HCT116 (cell line): ENCODE measurements around the gene PGBD5. TPM values are rescaled to one million over a fixed set of nuclear protein-coding genes. Genes with fewer than 3 reads are reported as not detected.

Experiments
- ATAC-seq: fragments of 200-7000 bp; cut with Tn5 transposase; 2 replicates; pipeline ENCODE4 v1.9.1; 2020; ENCODE audit warnings: mild to moderate bottlenecking, moderate library complexity
- BruUV-seq: library from RNA; stranded (reverse); fragments of 400-500 nt; replicated peaks from 2 replicates; lab custom pipeline; 2021; lab: Mats Ljungman, UMichigan
- CTCF ChIA-PET: fragments of 300-600 bp; sonication (Branson Sonifier 250); formaldehyde crosslinking; loops from one replicate; lab custom pipeline; 2021; ENCODE audit warnings: antibody characterized with exemption; lab: Charles Lee
- POLR2A ChIA-PET: fragments of 300-600, 350-600 bp; sonication (Branson Sonifier 250); formaldehyde crosslinking; loops from one replicate; lab custom pipeline; 2021; ENCODE audit warnings: antibody characterized with exemption; lab: Charles Lee
- RAD21 ChIA-PET, 2 experiments: fragments of 300-600 bp; sonication (Branson Sonifier 250); formaldehyde crosslinking; loops; one replicate each; lab custom pipeline; 2023; ENCODE audit warnings: low total read pairs in 2 of 2; ENCODE audit not compliant: uncharacterized antibody in 2 of 2, unreplicated experiment in 2 of 2, low non-redundant PET in 1 of 2; lab: Charles Lee
- DNase-seq: peaks from one replicate; pipeline ENCODE4 v3.0.0-alpha.2; 2010; ENCODE audit warnings: low read depth, low spot score
- H2AFZ ChIP-seq: fragments of 200-600 bp; shearing (Covaris generic), sonication (generic); 2 replicates; pipeline ENCODE4 v1.6.1; 2017; ENCODE audit warnings: low read depth, mixed run types, mixed read lengths, antibody characterized with exemption, low read length; ENCODE audit not compliant: poor library complexity, severe bottlenecking
- H3K27ac ChIP-seq: 2 replicates; pipeline ENCODE4 v1.5.1; 2012; ENCODE audit warnings: low read depth, low read length
- H3K27me3 ChIP-seq: fragments of 200-600 bp; sonication (generic); 2 replicates; pipeline ENCODE4 v1.6.1; 2016; ENCODE audit warnings: mixed run types, low read length, mixed read lengths; ENCODE audit not compliant: insufficient read depth
- H3K36me3 ChIP-seq, 2 experiments: fragments of 200-500 bp in 1 of 2; fragments of 200-600 bp in 1 of 2; sonication (Bioruptor generic) in 1 of 2; sonication (generic) in 1 of 2; 2 replicates each; pipeline versions ENCODE4 v1.5.1 to v1.6.1; 2014 to 2016; ENCODE audit warnings: low read length in 2 of 2, inconsistent platforms in 1 of 2, mixed read lengths in 1 of 2, mixed run types in 1 of 2; ENCODE audit not compliant: insufficient read depth in 2 of 2, control insufficient read depth in 1 of 2
- H3K4me1 ChIP-seq, 2 experiments: fragments of 200-600 bp in 1 of 2; sonication (generic) in 1 of 2; 2 replicates each; pipeline versions ENCODE4 v1.5.1 to v1.6.1; 2012 to 2017; ENCODE audit warnings: low read length in 2 of 2, inconsistent platforms in 1 of 2, mild to moderate bottlenecking in 1 of 2, mixed read lengths in 1 of 2, mixed run types in 1 of 2, moderate library complexity in 1 of 2; ENCODE audit not compliant: insufficient read depth in 2 of 2, control insufficient read depth in 1 of 2
- H3K4me2 ChIP-seq: fragments of 200-600 bp; sonication (generic); 2 replicates; pipeline ENCODE4 v1.6.1; 2017; ENCODE audit warnings: mixed run types, low read length, mixed read lengths
- H3K4me3 ChIP-seq, 2 experiments: fragments of 200-600 bp in 1 of 2; sonication (generic) in 1 of 2; replicated peaks in 1 of 2; 2 replicates each; pipeline ENCODE4 v1.5.1; 2011 to 2016; ENCODE audit warnings: low read length in 2 of 2, control low read depth in 1 of 2, low read depth in 1 of 2, mild to moderate bottlenecking in 1 of 2, mixed read lengths in 1 of 2, mixed run types in 1 of 2
- H3K79me2 ChIP-seq: fragments of 200-600 bp; sonication (generic); 2 replicates; pipeline ENCODE4 v1.6.1; 2017; ENCODE audit warnings: mild to moderate bottlenecking, mixed run types, low read length, moderate library complexity, mixed read lengths; ENCODE audit not compliant: insufficient read depth
- H3K9ac ChIP-seq: fragments of 200-600 bp; sonication (generic); 2 replicates; pipeline ENCODE4 v1.6.1; 2016; ENCODE audit warnings: low read length, mixed read lengths
- H3K9me2 ChIP-seq: fragments of 200-600 bp; sonication (generic), shearing (Covaris generic); 2 replicates; pipeline ENCODE4 v1.6.1; 2017; ENCODE audit warnings: mixed run types, mild to moderate bottlenecking, moderate library complexity; ENCODE audit not compliant: insufficient read depth
- H3K9me3 ChIP-seq, 2 experiments: fragments of 200-500 bp in 1 of 2; fragments of 200-600 bp in 1 of 2; sonication (Bioruptor generic) in 1 of 2; sonication (generic) in 1 of 2; 2 replicates each; pipeline ENCODE4 v1.6.1; 2014 to 2017; ENCODE audit warnings: low read length in 2 of 2, mixed read lengths in 2 of 2, inconsistent platforms in 1 of 2, low read depth in 1 of 2, mild to moderate bottlenecking in 1 of 2, mixed run types in 1 of 2, moderate library complexity in 1 of 2; ENCODE audit not compliant: control insufficient read depth in 1 of 2, insufficient read depth in 1 of 2
- H4K20me1 ChIP-seq: fragments of 200-600 bp; sonication (generic), shearing (Covaris generic); 2 replicates; pipeline ENCODE4 v1.6.1; 2017; ENCODE audit warnings: mixed run types, mild to moderate bottlenecking, moderate library complexity; ENCODE audit not compliant: insufficient read depth
- CEBPB ChIP-seq: IDR thresholded peaks from 2 replicates; pipeline ENCODE4 v1.6.1; 2012; ENCODE audit warnings: low read depth
- EGR1 ChIP-seq: IDR thresholded peaks from 2 replicates; pipeline ENCODE4 v1.6.1; 2012; ENCODE audit warnings: low read depth
- EZH2phosphoT487 ChIP-seq: fragments of 200-600 bp; IDR thresholded peaks from 2 replicates; pipeline ENCODE4 v1.6.1; 2018; ENCODE audit warnings: antibody characterized with exemption, borderline replicate concordance
- MAX ChIP-seq: IDR thresholded peaks from 2 replicates; pipeline ENCODE4 v1.6.1; 2012
- POLR2AphosphoS5 ChIP-seq: IDR thresholded peaks from 2 replicates; pipeline ENCODE4 v1.6.1; 2011; ENCODE audit warnings: mild to moderate bottlenecking, low read depth, low read length, moderate library complexity
- SIN3A ChIP-seq: IDR thresholded peaks from 2 replicates; pipeline ENCODE4 v1.6.1; 2012; ENCODE audit warnings: low read depth
- SP1 ChIP-seq: IDR thresholded peaks from 2 replicates; pipeline ENCODE4 v1.6.1; 2012; ENCODE audit warnings: low read depth
- TCF7L2 ChIP-seq: IDR thresholded peaks from 2 replicates; pipeline ENCODE4 v1.7.0; 2011; ENCODE audit warnings: borderline replicate concordance, inconsistent platforms; ENCODE audit not compliant: insufficient read depth, insufficient read length; ENCODE audit errors: extremely low read depth
- YY1 ChIP-seq: IDR thresholded peaks from 2 replicates; pipeline ENCODE4 v1.6.1; 2011; ENCODE audit warnings: low read length, low read depth, moderate library complexity, mild to moderate bottlenecking; ENCODE audit not compliant: insufficient replicate concordance; ENCODE audit errors: extremely low read depth
- intact Hi-C: fragments of 100-400 bp; cut with micrococcal nuclease; formaldehyde crosslinking; loops from 2 replicates; pipeline ENCODE4 v1.10.0; 2022
- total RNA-seq: library from RNA; stranded (reverse); gene quantifications from one replicate; pipeline ENCODE4 v1.2.1, GENCODE V29; 2021; ENCODE audit not compliant: unreplicated experiment
- TF ChIP-seq, protein P1 (sequence below): IDR thresholded peaks from 2 replicates; pipeline ENCODE4 v1.6.1; 2012; ENCODE audit warnings: low read depth
- TF ChIP-seq, protein P2 (sequence below): IDR thresholded peaks from 2 replicates; pipeline ENCODE4 v1.6.1; 2012

Gene PGBD5
- total RNA-seq, 1 experiment from 2014 or later, result 0.27 TPM

DNA sequence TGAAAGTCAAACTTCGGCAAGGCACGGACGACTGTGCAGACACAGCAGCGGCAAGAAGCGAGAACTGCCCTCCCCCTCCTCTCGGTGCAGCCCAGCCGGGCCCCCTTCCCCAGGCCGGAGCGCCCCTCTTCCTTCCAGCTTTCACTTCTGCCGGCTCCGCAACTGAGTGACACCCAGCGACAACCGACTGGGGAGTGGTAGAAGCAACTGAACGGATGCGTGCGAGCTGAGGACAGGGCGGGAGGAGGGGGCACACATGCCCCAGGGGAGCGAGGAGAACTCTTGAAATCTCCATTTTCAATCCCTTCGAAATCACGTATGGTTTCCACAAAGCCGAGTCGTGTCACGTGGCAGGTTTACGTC is 146.6 kb downstream of the PGBD5 start (continued):
- TF ChIP-seq, protein P1, sequence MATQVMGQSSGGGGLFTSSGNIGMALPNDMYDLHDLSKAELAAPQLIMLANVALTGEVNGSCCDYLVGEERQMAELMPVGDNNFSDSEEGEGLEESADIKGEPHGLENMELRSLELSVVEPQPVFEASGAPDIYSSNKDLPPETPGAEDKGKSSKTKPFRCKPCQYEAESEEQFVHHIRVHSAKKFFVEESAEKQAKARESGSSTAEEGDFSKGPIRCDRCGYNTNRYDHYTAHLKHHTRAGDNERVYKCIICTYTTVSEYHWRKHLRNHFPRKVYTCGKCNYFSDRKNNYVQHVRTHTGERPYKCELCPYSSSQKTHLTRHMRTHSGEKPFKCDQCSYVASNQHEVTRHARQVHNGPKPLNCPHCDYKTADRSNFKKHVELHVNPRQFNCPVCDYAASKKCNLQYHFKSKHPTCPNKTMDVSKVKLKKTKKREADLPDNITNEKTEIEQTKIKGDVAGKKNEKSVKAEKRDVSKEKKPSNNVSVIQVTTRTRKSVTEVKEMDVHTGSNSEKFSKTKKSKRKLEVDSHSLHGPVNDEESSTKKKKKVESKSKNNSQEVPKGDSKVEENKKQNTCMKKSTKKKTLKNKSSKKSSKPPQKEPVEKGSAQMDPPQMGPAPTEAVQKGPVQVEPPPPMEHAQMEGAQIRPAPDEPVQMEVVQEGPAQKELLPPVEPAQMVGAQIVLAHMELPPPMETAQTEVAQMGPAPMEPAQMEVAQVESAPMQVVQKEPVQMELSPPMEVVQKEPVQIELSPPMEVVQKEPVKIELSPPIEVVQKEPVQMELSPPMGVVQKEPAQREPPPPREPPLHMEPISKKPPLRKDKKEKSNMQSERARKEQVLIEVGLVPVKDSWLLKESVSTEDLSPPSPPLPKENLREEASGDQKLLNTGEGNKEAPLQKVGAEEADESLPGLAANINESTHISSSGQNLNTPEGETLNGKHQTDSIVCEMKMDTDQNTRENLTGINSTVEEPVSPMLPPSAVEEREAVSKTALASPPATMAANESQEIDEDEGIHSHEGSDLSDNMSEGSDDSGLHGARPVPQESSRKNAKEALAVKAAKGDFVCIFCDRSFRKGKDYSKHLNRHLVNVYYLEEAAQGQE, result no peak
- no peak for TF ChIP-seq YY1
- no peak for TF ChIP-seq SP1
- TF ChIP-seq, protein P2, sequence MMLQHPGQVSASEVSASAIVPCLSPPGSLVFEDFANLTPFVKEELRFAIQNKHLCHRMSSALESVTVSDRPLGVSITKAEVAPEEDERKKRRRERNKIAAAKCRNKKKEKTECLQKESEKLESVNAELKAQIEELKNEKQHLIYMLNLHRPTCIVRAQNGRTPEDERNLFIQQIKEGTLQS, result no peak
- no peak for TF ChIP-seq MAX
- TF ChIP-seq EZH2phosphoT487, result no peak

- ChIA-PET POLR2A (no interaction called here), RAD21 (no interaction called here), CTCF (no interaction called here)
- no peaks in the 10 kb centered on the region for H3K79me2 ChIP-seq
- TF ChIP-seq EGR1, result no peak
- TF ChIP-seq TCF7L2, result no peak
- TF ChIP-seq, protein P2, result no peak
- TF ChIP-seq SIN3A, result no peak
- no peak for TF ChIP-seq CEBPB
- no peak for TF ChIP-seq POLR2AphosphoS5
- TF ChIP-seq EZH2phosphoT487, result no peak
- intact Hi-C loops, result no loop called here
- no peak overlapping the region for H2AFZ ChIP-seq
- no peak overlapping the region for H3K4me2 ChIP-seq
- no peak overlapping the region for H3K9ac ChIP-seq
- BruUV-seq, result no TSS peak
- H4K20me1 ChIP-seq, result no peaks in the 10 kb centered on the region
- peaks cover 0 to 9% of the 10 kb centered on the region in 2 experiments; a peak in 2 of 4 replicates for H3K36me3 ChIP-seq
- no peaks in the 10 kb centered on the region for H3K27me3 ChIP-seq
- DNase-seq (no peak), ATAC-seq (no peak)
- H3K4me1 ChIP-seq, result no peaks in the 10 kb centered on the region
- no peak overlapping the region for H3K27ac ChIP-seq
- H3K4me3 ChIP-seq, result no peak overlapping the region
- no peaks in the 10 kb centered on the region for H3K9me2 ChIP-seq
- no peaks in the 10 kb centered on the region for H3K9me3 ChIP-seq
Measured at GRCh38 chr1:230278871-230279582, 147.1 kb downstream of the PGBD5 start.
